ENCODE measurements around the gene ACER2. TPM values are rescaled to one million over a fixed set of nuclear protein-coding genes. Genes with fewer than 3 reads are reported as not detected.
"Not testable (repeated sequence)": the region's sequence is repeated elsewhere in the genome, so short reads cannot be mapped to it uniquely, and the experiment has no call there.

ACER2 gene
- total RNA-seq, 2 donors from 2014 or later: 3.5 to 5.5 TPM

- H3K27ac ChIP-seq: peak overlapping the region; percentile 89 to 91
- no peaks in the 10 kb centered on the region for H3K9me3 ChIP-seq
- TF ChIP-seq CTCF (IDR thresholded peaks at IDR 0.05): no peak
These were observed 1.3 kb downstream of the ACER2 start for GRCh38 chr9:19410195-19410503.

GRCh38 chr9:19410594-19410993, 1.8 kb downstream of the ACER2 start:
- H3K27ac ChIP-seq: no peak overlapping the region
- H3K9me3 ChIP-seq: no peaks in the 10 kb centered on the region
- H3K4me1 ChIP-seq: peaks cover 0 to 24% of the 10 kb centered on the region in 2 donors
- no peaks in the 10 kb centered on the region for H3K36me3 ChIP-seq
- H3K27me3 ChIP-seq: no peaks in the 10 kb centered on the region
- no peak for DNase-seq (ENCODE audit: low spot score)
- TF ChIP-seq CTCF (IDR thresholded peaks at IDR 0.05): no peak
- H3K4me3 ChIP-seq: no peak overlapping the region

More at GRCh38 chr9:19410195-19410503, 1.3 kb downstream of the ACER2 start:
- DNase-seq (ENCODE audit: low spot score): no peak
- no peaks in the 10 kb centered on the region for H3K27me3 ChIP-seq
- H3K4me3 ChIP-seq: peak overlapping the region in 1 of 2 donors; percentile 89
- H3K36me3 ChIP-seq: no peaks in the 10 kb centered on the region
- peaks cover 0 to 24% of the 10 kb centered on the region in 2 donors for H3K4me1 ChIP-seq

- H3K4me3 ChIP-seq: no peak overlapping the region
- no peaks in the 10 kb centered on the region for H3K36me3 ChIP-seq
- peaks cover 0 to 24% of the 10 kb centered on the region in 2 donors for H3K4me1 ChIP-seq
- no peak for TF ChIP-seq CTCF (IDR thresholded peaks at IDR 0.05)
- H3K27ac ChIP-seq: no peak overlapping the region
- no peaks in the 10 kb centered on the region for H3K27me3 ChIP-seq
- DNase-seq (ENCODE audit: low spot score): no peak
- H3K9me3 ChIP-seq: no peaks in the 10 kb centered on the region
These were observed 2.5 kb downstream of the ACER2 start for GRCh38 chr9:19411316-19411715.

GRCh38 chr9:19413456-19413855, 4.6 kb downstream of the ACER2 start:
- not testable (repeated sequence) for DNase-seq (ENCODE audit: low spot score); H3K27me3 ChIP-seq; H3K4me3 ChIP-seq; H3K9me3 ChIP-seq; H3K36me3 ChIP-seq; H3K27ac ChIP-seq
- peaks cover 0 to 16% of the 10 kb centered on the region in 2 donors for H3K4me1 ChIP-seq

- H3K4me3 ChIP-seq: no peak overlapping the region
- no peaks in the 10 kb centered on the region for H3K36me3 ChIP-seq
- H3K4me1 ChIP-seq: no peaks in the 10 kb centered on the region
- no peak for DNase-seq (ENCODE audit: low spot score)
- H3K27ac ChIP-seq: no peak overlapping the region
- TF ChIP-seq CTCF (IDR thresholded peaks at IDR 0.05): no peak
- H3K27me3 ChIP-seq: no peaks in the 10 kb centered on the region
- no peaks in the 10 kb centered on the region for H3K9me3 ChIP-seq
These were observed 7.3 kb downstream of the ACER2 start for GRCh38 chr9:19416143-19416542.

GRCh38 chr9:19420877-19421276, 12.1 kb downstream of the ACER2 start:
- peaks cover 0 to 12% of the 10 kb centered on the region in 2 donors for H3K4me1 ChIP-seq
- no peak overlapping the region for H3K27ac ChIP-seq
- DNase-seq (ENCODE audit: low spot score): no peak
- no peak overlapping the region for H3K4me3 ChIP-seq
- no peaks in the 10 kb centered on the region for H3K27me3 ChIP-seq
- H3K36me3 ChIP-seq: peaks cover 13% of the 10 kb centered on the region
- no peaks in the 10 kb centered on the region for H3K9me3 ChIP-seq
- TF ChIP-seq CTCF (IDR thresholded peaks at IDR 0.05): no peak
